CD4-positive, alpha-beta T cell treated with Interferon alpha-2 for 1 hour (primary cell): ENCODE data around the gene ABCC4.

Experiments used
- DNase-seq, 2 donors: peaks; one replicate each; pipeline ENCODE4 v3.0.0-alpha.2; 2020 to 2022

ABCC4 gene

DNA sequence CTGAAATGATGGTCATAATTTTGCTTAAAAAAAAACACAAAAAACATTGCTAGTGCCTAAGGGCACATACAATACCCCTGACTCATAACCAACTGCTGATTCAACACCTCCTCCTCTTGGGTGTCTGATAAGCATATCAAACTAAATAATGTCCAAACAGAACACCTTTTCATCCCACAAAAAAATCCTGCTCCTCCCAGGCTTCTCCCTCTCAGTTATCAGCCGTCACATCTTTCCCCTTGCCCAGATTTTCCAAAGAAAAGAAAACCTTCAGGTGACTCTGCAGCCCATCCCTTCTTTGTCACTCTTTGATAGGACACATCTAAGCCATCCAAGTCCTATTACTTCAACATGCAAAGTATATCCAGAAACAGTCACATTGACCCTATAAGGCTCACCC, 46.9 kb downstream of the ABCC4 start:
- DNase-seq = no peak

GRCh38 chr13:95253033-95253432, 48.2 kb downstream of the ABCC4 start:
- no peak for DNase-seq

GRCh38 chr13:95251641-95252040, 49.6 kb downstream of the ABCC4 start:
- DNase-seq = no peak

DNA sequence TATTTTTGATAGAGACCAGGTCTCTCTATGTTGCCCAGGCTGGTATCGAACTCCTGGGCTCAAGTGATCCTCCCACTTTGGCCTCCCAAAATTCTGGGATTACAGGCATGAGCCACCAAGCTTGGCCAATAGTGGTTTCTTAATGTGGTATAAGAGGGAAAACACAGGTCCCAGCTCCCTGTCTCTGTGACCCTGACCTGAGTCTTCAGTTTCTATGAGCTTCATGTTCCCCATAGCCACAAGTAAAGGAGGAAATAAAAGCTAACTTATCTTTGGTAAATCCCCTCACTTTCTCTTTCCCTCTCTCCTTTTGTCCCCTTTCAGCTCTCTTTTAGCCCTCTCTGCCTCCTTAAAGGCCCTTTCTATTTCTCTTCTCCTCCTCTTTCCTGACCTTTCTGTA, 50.3 kb downstream of the ABCC4 start:
- no peak for DNase-seq

DNA sequence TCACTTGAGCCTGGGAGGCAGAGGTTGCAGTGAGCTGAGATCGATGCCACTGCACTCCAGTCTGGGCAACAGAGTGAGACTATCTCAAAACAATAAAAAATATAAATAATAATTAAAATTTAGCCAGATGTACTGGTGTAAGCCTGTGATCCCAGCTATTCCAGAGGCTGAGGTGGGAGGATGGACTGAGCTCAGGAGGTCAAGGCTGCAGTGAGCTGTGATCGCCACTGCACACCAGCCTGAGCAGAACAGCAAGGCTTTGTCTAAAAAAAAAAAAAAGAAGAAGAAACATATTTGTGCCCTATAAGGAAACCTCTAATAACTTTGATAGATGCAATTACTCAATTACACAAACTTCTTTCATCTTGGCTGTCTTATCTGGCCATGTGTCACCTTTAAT, 52.3 kb downstream of the ABCC4 start:
- no peak for DNase-seq

DNA sequence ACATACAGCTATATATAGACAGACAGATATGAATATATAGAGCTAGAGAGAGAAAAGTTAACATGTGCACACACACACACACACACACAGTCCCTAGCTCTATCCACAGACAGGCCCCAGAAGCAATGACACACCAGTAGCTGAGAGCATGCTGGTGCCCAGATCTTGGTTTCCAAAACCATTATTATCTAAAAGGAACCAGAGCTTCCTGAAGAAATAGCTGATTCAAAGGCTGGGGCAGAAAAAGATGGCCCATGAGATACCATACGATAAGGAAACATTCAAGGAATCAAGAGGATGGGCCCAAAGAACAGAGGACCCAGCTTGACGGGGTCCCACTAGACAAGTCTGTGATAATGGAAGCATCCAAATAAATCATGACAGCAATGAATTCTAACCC, 53.4 kb downstream of the ABCC4 start:
- DNase-seq = no peak

- no peak for DNase-seq
Observed at GRCh38 chr13:95247171-95247570, 54.1 kb downstream of the ABCC4 start.

DNA sequence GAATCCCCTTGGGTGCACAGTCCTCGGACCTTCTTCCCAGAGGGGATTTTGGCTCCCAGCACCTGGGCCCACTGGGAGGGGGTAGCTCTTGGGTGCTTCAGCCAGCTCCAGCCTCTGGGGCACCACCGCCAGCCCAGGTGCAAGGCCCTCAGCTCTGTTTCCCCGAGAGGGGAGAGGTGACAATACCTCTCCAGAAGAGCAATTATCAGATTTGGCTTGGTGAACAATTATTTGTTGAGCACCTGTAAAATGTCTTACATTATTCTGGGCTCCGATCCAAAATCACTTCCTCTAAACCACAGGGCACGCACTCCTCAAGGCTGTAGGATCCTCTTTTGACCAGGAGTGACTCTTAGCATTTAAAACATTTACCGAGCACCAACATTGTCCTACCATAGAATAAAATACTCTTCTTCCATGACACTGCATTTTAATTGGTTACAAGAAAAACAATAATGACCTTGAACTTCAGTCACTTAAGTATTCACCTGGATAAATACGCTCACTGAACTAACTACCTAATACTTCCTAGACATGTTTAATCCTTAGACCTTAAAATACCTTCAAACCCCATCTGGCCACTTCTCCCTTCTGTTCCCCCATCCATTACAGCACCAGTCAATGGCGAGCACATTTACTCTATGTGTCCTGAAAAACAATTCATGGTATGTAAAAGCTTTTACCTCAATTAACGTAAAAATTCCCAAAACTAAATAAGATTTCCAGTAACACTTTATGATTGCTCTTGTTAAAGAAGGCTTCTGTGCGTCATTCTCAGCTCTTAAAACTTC, 54.8 kb downstream of the ABCC4 start:
- no peak for DNase-seq

DNA sequence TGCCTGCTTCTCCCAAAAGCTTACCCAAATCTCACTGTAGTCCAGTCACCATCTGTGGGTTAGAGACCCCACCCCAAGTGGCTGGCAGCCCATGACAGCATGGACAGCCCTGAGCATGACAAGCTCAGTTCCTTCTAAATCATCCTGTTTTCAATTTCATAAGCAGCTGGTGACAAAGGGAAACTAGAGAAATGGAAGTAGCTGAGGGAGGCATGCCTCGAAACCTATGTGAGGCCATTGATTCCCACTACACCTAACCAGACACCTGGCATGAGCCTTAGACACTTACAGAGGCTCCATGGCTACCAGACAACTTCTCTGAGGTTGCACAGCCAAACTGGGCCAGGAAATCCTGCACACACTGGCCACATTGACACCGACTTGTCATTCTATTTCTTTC, 56.2 kb downstream of the ABCC4 start:
- no peak for DNase-seq

DNA sequence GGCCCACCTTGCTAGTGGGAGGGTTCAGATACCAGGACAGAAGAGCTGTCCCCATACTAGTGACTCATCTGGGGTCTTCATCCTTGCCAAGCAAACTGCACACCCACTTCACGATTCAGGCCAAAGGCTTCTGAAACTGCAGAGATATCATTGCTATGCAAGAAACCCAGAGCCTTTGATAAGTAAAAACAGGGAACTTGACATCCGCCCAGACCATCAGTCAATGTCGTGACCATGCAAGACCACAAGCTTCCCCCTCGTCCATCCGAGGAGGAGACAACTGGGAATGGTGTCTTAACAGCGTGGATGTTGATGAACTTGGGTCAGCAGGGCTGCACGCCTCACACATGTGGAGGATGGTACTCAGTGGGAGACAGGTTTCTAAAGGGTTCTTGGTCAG, 58.0 kb downstream of the ABCC4 start:
- no peak for DNase-seq

DNA sequence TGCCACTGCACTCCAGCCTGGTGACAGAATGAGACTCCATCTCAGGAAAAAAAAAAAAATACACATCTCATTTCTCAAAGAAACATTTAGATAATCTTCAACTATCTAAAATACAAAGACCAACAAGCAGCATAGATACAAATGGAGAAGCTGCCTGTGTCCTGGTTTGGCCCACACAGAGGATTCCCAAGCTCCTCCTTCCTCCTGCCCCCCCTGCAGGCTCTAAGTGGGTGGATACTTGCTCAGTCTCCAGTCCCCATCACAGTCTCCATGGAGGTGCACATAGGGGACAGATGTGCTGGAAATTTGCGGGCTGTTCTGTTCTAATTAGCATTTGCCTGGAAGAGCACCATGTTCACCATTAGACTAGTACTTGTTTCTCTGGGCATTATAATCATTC, 59.9 kb downstream of the ABCC4 start:
- DNase-seq = no peak

DNA sequence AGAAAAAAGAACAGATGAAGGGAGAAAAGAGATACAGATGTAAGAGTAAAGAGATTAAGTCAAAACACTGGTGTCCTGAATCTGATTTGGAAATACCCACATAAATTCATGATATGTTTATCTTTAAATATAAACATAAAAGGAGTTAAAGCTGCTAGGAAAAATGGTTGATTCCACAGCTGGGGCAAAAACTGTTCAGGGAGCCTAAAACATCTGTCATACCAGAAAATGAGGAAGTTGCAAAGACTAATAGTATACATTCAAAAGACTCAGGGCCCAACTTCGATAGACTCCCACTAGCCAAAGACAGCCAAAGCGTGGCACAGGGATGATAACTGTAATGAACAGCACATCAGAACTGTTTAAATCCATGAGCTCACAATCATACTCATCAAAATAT, 62.0 kb downstream of the ABCC4 start:
- DNase-seq = no peak

DNA sequence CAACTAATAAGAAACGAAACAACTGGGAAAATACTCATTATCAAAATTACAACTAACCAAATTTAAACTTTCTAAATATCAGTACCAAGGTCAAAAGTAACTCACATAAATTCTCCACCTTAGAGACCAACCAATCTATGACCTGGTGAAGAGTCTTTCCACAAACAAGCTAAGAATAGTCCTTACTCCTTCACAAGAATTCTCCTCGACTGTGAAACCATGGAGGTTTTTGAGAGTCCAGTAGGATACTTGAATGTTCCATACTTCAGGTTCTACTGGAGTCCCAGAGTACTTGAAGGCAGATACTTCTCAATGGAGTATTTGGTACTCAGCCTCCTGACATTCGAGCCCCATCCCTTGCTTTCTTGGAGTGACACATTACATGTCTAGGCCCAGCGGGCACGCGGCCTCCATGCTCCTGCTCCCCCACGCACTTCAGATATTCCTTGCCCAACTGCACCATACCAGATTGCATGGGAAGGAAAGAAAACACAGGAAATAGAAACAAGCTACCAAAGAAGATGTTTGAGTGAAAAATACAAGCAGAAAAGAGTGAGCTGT, 63.9 kb downstream of the ABCC4 start:
- no peak for DNase-seq

DNA sequence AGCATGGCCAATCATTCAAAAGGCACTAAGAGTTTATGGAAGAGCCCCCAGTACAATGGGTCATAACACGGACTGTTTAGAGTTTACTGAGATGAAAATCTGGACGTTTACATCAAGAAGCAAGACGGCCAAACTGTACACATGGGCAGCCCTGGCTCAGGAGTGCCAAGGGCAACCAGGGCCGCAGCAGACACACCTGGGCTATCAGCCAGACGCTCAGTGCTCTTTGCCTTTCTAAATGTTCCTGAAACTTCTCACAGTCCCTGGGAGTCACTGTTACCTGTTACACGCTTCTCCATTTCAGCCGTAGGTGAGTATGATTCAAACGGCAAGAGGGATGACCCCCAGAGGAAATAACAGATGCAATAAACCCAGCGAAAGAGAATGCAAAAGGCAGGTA, 64.5 kb downstream of the ABCC4 start:
- DNase-seq = no peak

GRCh38 chr13:95235974-95236373, 65.3 kb downstream of the ABCC4 start:
- no peak for DNase-seq

DNA sequence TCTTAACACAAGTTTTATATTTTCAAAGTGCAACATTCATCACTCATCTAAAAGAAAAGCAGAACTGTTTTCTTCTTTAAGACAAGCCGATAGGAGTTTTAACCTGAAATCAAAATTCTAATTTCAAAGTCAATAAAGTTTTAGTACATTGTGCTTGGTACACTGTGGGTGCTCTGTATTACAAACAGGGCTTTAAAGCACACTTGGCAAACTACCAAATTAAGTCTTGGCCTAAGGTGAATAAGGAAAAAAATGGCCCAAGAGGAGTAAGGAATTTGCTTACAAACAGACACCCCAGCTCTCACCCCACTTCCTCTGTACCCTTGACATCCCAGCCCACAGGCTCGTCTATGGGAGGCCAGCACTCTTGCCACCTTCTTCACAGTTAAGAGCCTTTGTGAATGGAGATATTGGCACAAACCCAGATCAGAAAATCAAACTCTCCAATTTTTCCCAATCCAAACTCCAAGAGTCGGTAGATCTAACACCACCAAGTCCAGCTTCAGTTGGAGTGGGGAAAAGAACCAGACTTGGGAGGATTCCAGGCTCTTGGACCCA, 66.0 kb downstream of the ABCC4 start:
- no peak for DNase-seq

DNA sequence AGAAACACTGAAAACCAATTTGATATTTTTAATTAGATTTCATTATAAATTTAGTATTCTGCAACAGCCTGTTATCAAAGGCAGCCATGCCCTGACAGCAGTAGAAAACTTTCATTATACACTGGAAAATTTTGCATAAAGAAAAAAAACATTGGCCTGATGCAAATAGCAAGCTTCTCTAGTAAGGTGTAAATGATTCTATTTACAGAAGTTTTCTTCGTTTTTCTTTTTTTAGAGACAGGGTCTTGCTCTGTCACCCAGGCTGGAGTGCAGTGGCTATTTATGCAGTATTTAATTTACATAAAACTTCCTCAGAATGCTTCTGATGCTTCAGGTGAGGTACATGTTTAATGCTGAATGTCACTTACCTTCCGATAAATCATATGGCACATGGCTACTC, 67.0 kb downstream of the ABCC4 start:
- no peak for DNase-seq

- DNase-seq = no peak
Observed at GRCh38 chr13:95233026-95233635, 68.1 kb downstream of the ABCC4 start.

- no peak for DNase-seq
Observed at GRCh38 chr13:95231393-95231792, 69.9 kb downstream of the ABCC4 start.

DNA sequence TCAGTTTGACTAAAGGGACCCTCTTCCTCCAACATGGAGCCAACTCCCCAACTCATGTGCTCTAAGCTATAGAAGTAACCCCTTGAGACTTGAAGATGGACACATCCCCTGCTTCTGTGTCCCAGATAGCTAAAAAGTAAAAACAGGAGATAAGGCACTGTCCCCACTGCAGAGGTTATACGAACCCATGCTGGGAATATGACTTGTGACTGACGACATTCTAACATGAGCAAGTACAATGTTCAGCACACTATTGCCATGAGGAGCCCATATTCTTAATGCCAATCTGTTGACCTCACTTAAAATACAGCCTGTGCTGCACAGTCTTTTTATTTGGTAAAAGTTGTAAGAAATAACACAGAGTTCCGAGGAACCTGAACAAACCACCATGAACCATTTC, 71.4 kb downstream of the ABCC4 start:
- no peak for DNase-seq

GRCh38 chr13:95228130-95228529, 73.1 kb downstream of the ABCC4 start:
- DNase-seq = no peak

GRCh38 chr13:95226932-95227695, 74.1 kb downstream of the ABCC4 start:
- peak in 1 of 2 donors; percentile 10 for DNase-seq

GRCh38 chr13:95226476-95226875, 74.8 kb downstream of the ABCC4 start:
- no peak for DNase-seq
